ENCODE results near the gene CXXC1. TPM values are rescaled to one million over a fixed set of nuclear protein-coding genes. Genes with fewer than 3 reads are reported as not detected.

The CXXC1 gene
- polyA plus RNA-seq, 3 donors = 30.9 to 227 (median 33.4) TPM

- WGBS (ENCODE audit: insufficient coverage) = 9% methylated on average over 56 of the region's 56 CpGs
- peaks cover 23% of the 10 kb centered on the region for H3K4me1 Mint-ChIP-seq
- H3K27me3 Mint-ChIP-seq (ENCODE audit: low read depth in 3 of 3) = peaks cover 1 to 8% (median 7%) of the 10 kb centered on the region in 3 donors
- peak; percentile 83 for TF ChIP-seq CTCF (IDR thresholded peaks at IDR 0.05)
- H3K9me3 ChIP-seq (replicated peaks in 1 of 2; ENCODE audit: control insufficient read depth in 1 of 2, insufficient read depth in 1 of 2, low read length in 2 of 2) = no peaks in the 10 kb centered on the region
- peak overlapping the region; percentile 56 for H3K9ac ChIP-seq (ENCODE audit: insufficient read depth, low read length, poor library complexity, severe bottlenecking)
- H3K27me3 ChIP-seq (ENCODE audit: control insufficient read depth in 2 of 2, insufficient read depth in 2 of 2, low read length in 2 of 2) = no peaks in the 10 kb centered on the region
- intact Hi-C loops (cut with micrococcal nuclease) = loop anchor here in 1 of 2 donors (5.0 kb wide), 3 partner anchors 39 to 109 kb away; partner anchors contain the start of gene SKA1
- peak overlapping the region; percentile 93 for H3K4me2 ChIP-seq (replicated peaks; ENCODE audit: extremely low read depth, low read length, poor library complexity, severe bottlenecking)
- H3K4me3 ChIP-seq (replicated peaks in 1 of 3; ENCODE audit: low read depth in 2 of 3, low read length in 3 of 3) = peak overlapping the region; percentile 45 to 84 (median 45)
- H3K79me2 ChIP-seq (ENCODE audit: insufficient read depth, low read length) = no peaks in the 10 kb centered on the region
- peaks cover 40 to 44% of the 10 kb centered on the region in 2 donors for H3K36me3 ChIP-seq (replicated peaks in 1 of 2; ENCODE audit: control insufficient read depth in 1 of 2, insufficient read depth in 2 of 2, low read length in 2 of 2)
- no peaks in the 10 kb centered on the region for H4K20me1 ChIP-seq (ENCODE audit: insufficient read depth, low read length)
- H3K36me3 Mint-ChIP-seq = peaks cover 36 to 40% of the 10 kb centered on the region in 2 donors
- H3K9me3 Mint-ChIP-seq = no peaks in the 10 kb centered on the region
- peaks cover 18 to 34% of the 10 kb centered on the region in 2 donors for H3K4me1 ChIP-seq (ENCODE audit: control insufficient read depth in 1 of 2, insufficient read depth in 2 of 2, low read length in 2 of 2)
- peak overlapping the region in 5 of 7 donors; percentile 46 to 85 (median 70) for H3K27ac Mint-ChIP-seq
- H3K27ac ChIP-seq (ENCODE audit: low read depth in 1 of 2, low read length in 2 of 2) = peak overlapping the region in 1 of 2 donors; percentile 47
- DNase-seq = peak; percentile 74 to 85 (median 80)
- peak overlapping the region; percentile 88 for H2AFZ ChIP-seq (ENCODE audit: insufficient read depth, low read depth, low read length, poor library complexity, severe bottlenecking)
- peak overlapping the region; percentile 84 to 93 for H3K4me3 Mint-ChIP-seq
Observed at GRCh38 chr18:50268022-50268747, 19.3 kb downstream of the CXXC1 start.

DNA sequence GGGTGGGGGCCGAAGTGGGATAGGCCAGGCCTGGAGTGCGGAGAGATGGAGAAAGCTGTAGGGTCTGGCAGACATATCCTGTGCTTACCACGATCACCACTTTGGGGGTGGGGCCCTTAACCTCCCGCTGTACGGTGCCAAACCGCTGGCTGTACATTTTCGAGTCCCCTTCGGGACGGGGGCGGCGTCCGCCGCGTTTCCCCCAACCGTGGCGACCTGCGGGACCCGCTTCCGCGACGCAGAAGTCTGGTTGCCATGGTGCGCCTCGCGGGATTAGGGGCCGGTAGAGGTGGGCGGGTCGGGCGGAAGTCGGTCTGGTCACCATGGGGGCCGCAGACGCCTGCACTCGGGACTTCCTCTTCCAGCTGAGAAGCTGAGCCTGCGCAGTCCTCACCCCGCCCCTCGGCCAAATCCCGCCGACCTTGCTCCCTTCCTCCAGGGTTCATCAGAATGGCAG is 21.2 kb downstream of the CXXC1 start, which contains the start of gene CFAP53:
TSS of gene CFAP53 (minus strand) at position 248 of the 457 bp plus-strand sequence. CDS start at position 157, 91 bp downstream.
- Histone ChIP-seq H3K79me2 (ENCODE audit: insufficient read depth, low read length) (no peaks in the 10 kb centered on the region), H3K27me3 (ENCODE audit: control insufficient read depth in 2 of 2, insufficient read depth in 2 of 2, low read length in 2 of 2) (peaks cover 0 to 2% of the 10 kb centered on the region in 2 donors), H3K4me3 (replicated peaks in 1 of 3; ENCODE audit: low read depth in 2 of 3, low read length in 3 of 3) (peak within 1 kb of the TSS; percentile 65 to 92 (median 73)), H4K20me1 (ENCODE audit: insufficient read depth, low read length) (no peaks in the 10 kb centered on the region), H3K9ac (ENCODE audit: insufficient read depth, low read length, poor library complexity, severe bottlenecking) (peak within 1 kb of the TSS; percentile 33), H2AFZ (ENCODE audit: insufficient read depth, low read depth, low read length, poor library complexity, severe bottlenecking) (peak within 1 kb of the TSS; percentile 91), H3K9me3 (replicated peaks in 1 of 2; ENCODE audit: control insufficient read depth in 1 of 2, insufficient read depth in 1 of 2, low read length in 2 of 2) (no peaks in the 10 kb centered on the region), H3K27ac (ENCODE audit: low read depth in 1 of 2, low read length in 2 of 2) (peak within 1 kb of the TSS in 1 of 2 donors; percentile 59), H3K36me3 (replicated peaks in 1 of 2; ENCODE audit: control insufficient read depth in 1 of 2, insufficient read depth in 2 of 2, low read length in 2 of 2) (peaks cover 22 to 25% of the 10 kb centered on the region in 2 donors), H3K4me2 (replicated peaks; ENCODE audit: extremely low read depth, low read length, poor library complexity, severe bottlenecking) (peak within 1 kb of the TSS; percentile 83), H3K4me1 (ENCODE audit: control insufficient read depth in 1 of 2, insufficient read depth in 2 of 2, low read length in 2 of 2) (peaks cover 18 to 29% of the 10 kb centered on the region in 2 donors)
- peaks cover 23% of the 10 kb centered on the region for H3K4me1 Mint-ChIP-seq
- intact Hi-C loops (cut with micrococcal nuclease) = loop anchor here in 1 of 2 donors (5.0 kb wide), 3 partner anchors 41 to 111 kb away; partner anchors contain the start of gene SKA1
- H3K27ac Mint-ChIP-seq = peak within 1 kb of the TSS in 6 of 7 donors; percentile 50 to 84 (median 80)
- DNase-seq = peak; percentile 82 to 90 (median 87)
- peaks cover 20 to 21% of the 10 kb centered on the region in 2 donors for H3K36me3 Mint-ChIP-seq
- peaks cover 1 to 10% (median 7%) of the 10 kb centered on the region in 3 donors for H3K27me3 Mint-ChIP-seq (ENCODE audit: low read depth in 3 of 3)
- TF ChIP-seq CTCF (IDR thresholded peaks at IDR 0.05) = no peak
- WGBS (ENCODE audit: insufficient coverage) = 0% methylated on average over 35 of the region's 37 CpGs
- peak within 1 kb of the TSS; percentile 85 to 94 for H3K4me3 Mint-ChIP-seq
- no peaks in the 10 kb centered on the region for H3K9me3 Mint-ChIP-seq

All from CD14-positive monocyte (primary cell).